Endothelial cell (in vitro differentiated cells): ENCODE measurements around the gene SLC26A8. TPM values are rescaled to one million over a fixed set of nuclear protein-coding genes. Genes with fewer than 3 reads are reported as not detected.

Experiments used
- DNase-seq: peaks from one replicate; pipeline ENCODE4 v3.0.0; 2021; ENCODE audit warnings: low spot score
- H3K27ac Mint-ChIP-seq: one replicate; pipeline ENCODE4 v1.8.0; 2021; ENCODE audit warnings: mixed read lengths, inconsistent platforms; ENCODE audit not compliant: unreplicated experiment
- H3K27me3 Mint-ChIP-seq: one replicate; pipeline ENCODE4 v1.8.0; 2021; ENCODE audit warnings: mild to moderate bottlenecking, moderate library complexity, mixed read lengths, inconsistent platforms; ENCODE audit not compliant: unreplicated experiment
- H3K36me3 Mint-ChIP-seq: one replicate; pipeline ENCODE4 v1.8.0; 2021; ENCODE audit warnings: mild to moderate bottlenecking, low read depth, mixed read lengths, inconsistent platforms; ENCODE audit not compliant: unreplicated experiment
- H3K4me1 Mint-ChIP-seq: one replicate; pipeline ENCODE4 v1.8.0; 2021; ENCODE audit warnings: mild to moderate bottlenecking, mixed read lengths, inconsistent platforms; ENCODE audit not compliant: unreplicated experiment
- H3K4me3 Mint-ChIP-seq: one replicate; pipeline ENCODE4 v1.8.0; 2021; ENCODE audit warnings: mild to moderate bottlenecking, mixed read lengths, inconsistent platforms; ENCODE audit not compliant: unreplicated experiment
- H3K9me3 Mint-ChIP-seq: one replicate; pipeline ENCODE4 v1.8.0; 2021; ENCODE audit warnings: mixed read lengths, inconsistent platforms; ENCODE audit not compliant: unreplicated experiment
- CTCF ChIP-seq: fragments of 200-600 bp; sonication (generic); IDR thresholded peaks from one replicate; pipeline ENCODE4 v1.5.0; 2021; ENCODE audit warnings: antibody characterized with exemption; ENCODE audit not compliant: unreplicated experiment
- total RNA-seq: library from RNA; stranded (reverse); fragmentation: NEBNext Ultra II Directional; extraction: Animal tissue kit (Norgen Biotek cat#: 25700); gene quantifications from one replicate; pipeline ENCODE4 v1.2.1, GENCODE V29; 2021; ENCODE audit not compliant: unreplicated experiment

The SLC26A8 gene
- total RNA-seq, 1 donor from 2014 or later: 0.97 TPM

GRCh38 chr6:35905841-35906498 lies 118.5 kb downstream of the SLC26A8 start:
- peaks cover 6% of the 10 kb centered on the region for H3K4me1 Mint-ChIP-seq
- no peak overlapping the region for H3K4me3 Mint-ChIP-seq
- H3K27ac Mint-ChIP-seq: no peak overlapping the region
- peaks cover 15% of the 10 kb centered on the region for H3K9me3 Mint-ChIP-seq
- TF ChIP-seq CTCF: no peak
- DNase-seq: no peak
- no peaks in the 10 kb centered on the region for H3K27me3 Mint-ChIP-seq
- H3K36me3 Mint-ChIP-seq: peaks cover 36% of the 10 kb centered on the region

- no peak overlapping the region for H3K27ac Mint-ChIP-seq
- DNase-seq: no peak
- H3K27me3 Mint-ChIP-seq: no peaks in the 10 kb centered on the region
- H3K9me3 Mint-ChIP-seq: peaks cover 15% of the 10 kb centered on the region
- no peak overlapping the region for H3K4me3 Mint-ChIP-seq
- no peak for TF ChIP-seq CTCF
- peaks cover 6% of the 10 kb centered on the region for H3K4me1 Mint-ChIP-seq
- H3K36me3 Mint-ChIP-seq: peaks cover 29% of the 10 kb centered on the region
Measured at GRCh38 chr6:35905141-35905785, 119.2 kb downstream of the SLC26A8 start.

- peaks cover 19% of the 10 kb centered on the region for H3K36me3 Mint-ChIP-seq
- H3K27ac Mint-ChIP-seq: no peak overlapping the region
- TF ChIP-seq CTCF: no peak
- H3K4me1 Mint-ChIP-seq: peaks cover 6% of the 10 kb centered on the region
- H3K9me3 Mint-ChIP-seq: peaks cover 5% of the 10 kb centered on the region
- no peaks in the 10 kb centered on the region for H3K27me3 Mint-ChIP-seq
- no peak overlapping the region for H3K4me3 Mint-ChIP-seq
- no peak for DNase-seq
Measured at GRCh38 chr6:35903679-35904078, 120.8 kb downstream of the SLC26A8 start.

GRCh38 chr6:35900448-35900847 lies 124.0 kb downstream of the SLC26A8 start:
- Mint-ChIP-seq H3K4me3 (no peak overlapping the region), H3K27me3 (no peaks in the 10 kb centered on the region), H3K27ac (peak overlapping the region; percentile 21), H3K9me3 (no peaks in the 10 kb centered on the region), H3K36me3 (peaks cover 9% of the 10 kb centered on the region), H3K4me1 (peaks cover 5% of the 10 kb centered on the region)
- TF ChIP-seq CTCF: no peak
- no peak for DNase-seq

GRCh38 chr6:35898003-35898402 lies 126.4 kb downstream of the SLC26A8 start:
- no peak for TF ChIP-seq CTCF
- Mint-ChIP-seq H3K36me3 (peaks cover 6% of the 10 kb centered on the region), H3K4me1 (peaks cover 11% of the 10 kb centered on the region), H3K4me3 (no peak overlapping the region), H3K9me3 (no peaks in the 10 kb centered on the region), H3K27ac (no peak overlapping the region), H3K27me3 (no peaks in the 10 kb centered on the region)
- no peak for DNase-seq
